ENCODE measurements around the gene GPRC5A. TPM values are rescaled to one million over a fixed set of nuclear protein-coding genes. Genes with fewer than 3 reads are reported as not detected.
A peak's percentile ranks its signal among the peaks of the same experiment; 100 is the strongest.

The GPRC5A gene
- total RNA-seq, 1 donor from 2014 or later = 3.2 TPM

GRCh38 chr12:12885096-12885792, 6.1 kb upstream of the GPRC5A start:
- no peak for DNase-seq

GRCh38 chr12:12887471-12887870, 3.9 kb upstream of the GPRC5A start:
- peak; percentile 47 for DNase-seq

- no peak for DNase-seq
These were observed 1.7 kb upstream of the GPRC5A start for GRCh38 chr12:12889701-12890100.

GRCh38 chr12:12890543-12891079, 751 bp upstream of the GPRC5A start:
- peak; percentile 83 for DNase-seq

GRCh38 chr12:12891881-12892355, 556 bp downstream of the GPRC5A start:
- DNase-seq = no peak

GRCh38 chr12:12892681-12893141, 1.3 kb downstream of the GPRC5A start:
- DNase-seq = no peak

GRCh38 chr12:12893438-12893837, 2.1 kb downstream of the GPRC5A start:
- DNase-seq = no peak

GRCh38 chr12:12896260-12896659, 4.9 kb downstream of the GPRC5A start:
- no peak for DNase-seq

GRCh38 chr12:12897302-12897701, 5.9 kb downstream of the GPRC5A start:
- no peak for DNase-seq

GRCh38 chr12:12898136-12898717, 6.9 kb downstream of the GPRC5A start:
- peak; percentile 15 for DNase-seq

GRCh38 chr12:12898911-12899511, 7.6 kb downstream of the GPRC5A start:
- no peak for DNase-seq

GRCh38 chr12:12899530-12900380, 8.4 kb downstream of the GPRC5A start:
- peak; percentile 81 for DNase-seq

- DNase-seq = no peak
These were observed 9.4 kb downstream of the GPRC5A start for GRCh38 chr12:12900786-12901157.

- peak; percentile 75 for DNase-seq
These were observed 9.9 kb downstream of the GPRC5A start for GRCh38 chr12:12901158-12901791.

GRCh38 chr12:12902036-12902435, 10.7 kb downstream of the GPRC5A start:
- DNase-seq = peak; percentile 41

- DNase-seq = peak; percentile 21
These were observed 12.6 kb downstream of the GPRC5A start for GRCh38 chr12:12903642-12904609.

GRCh38 chr12:12907552-12907951, 16.2 kb downstream of the GPRC5A start:
- DNase-seq = no peak

- no peak for DNase-seq
These were observed 16.9 kb downstream of the GPRC5A start for GRCh38 chr12:12908252-12908651.

- no peak for DNase-seq
These were observed 17.3 kb downstream of the GPRC5A start for GRCh38 chr12:12908711-12909110.

GRCh38 chr12:12909228-12909994, 18.0 kb downstream of the GPRC5A start:
- DNase-seq = no peak

Data from dermis blood vessel endothelial cell (primary cell).